ENCODE measurements around the gene RFX6.

Gene RFX6

GRCh38 chr6:116945809-116946208 is 68.8 kb downstream of the RFX6 start:
- Histone ChIP-seq H3K4me3 (ENCODE audit: insufficient read depth, low read length, poor library complexity, severe bottlenecking) (no peak overlapping the region), H3K27me3 (ENCODE audit: low read length) (no peaks in the 10 kb centered on the region), H2AFZ (ENCODE audit: low read depth, low read length, severe bottlenecking) (no peak overlapping the region), H3K79me2 (ENCODE audit: insufficient read depth, low read length) (no peaks in the 10 kb centered on the region), H3K27ac (ENCODE audit: low read depth, low read length) (no peak overlapping the region), H3K4me2 (ENCODE audit: low read depth, low read length, poor library complexity, severe bottlenecking) (no peak overlapping the region), H3K9me2 (replicated peaks; ENCODE audit: insufficient read depth, low read length) (no peaks in the 10 kb centered on the region), H3K9ac (ENCODE audit: low read length) (no peak overlapping the region), H4K20me1 (ENCODE audit: low read depth, low read length) (no peaks in the 10 kb centered on the region), H3K36me3 (ENCODE audit: low read length) (no peaks in the 10 kb centered on the region), H3K9me3 (ENCODE audit: insufficient read depth, low read length) (no peaks in the 10 kb centered on the region), H3F3A (ENCODE audit: insufficient read depth) (no peaks in the 10 kb centered on the region)
- TF ChIP-seq CTCF (IDR thresholded peaks at IDR 0.05; ENCODE audit: insufficient read depth, low read length, poor library complexity, severe bottlenecking), result no peak
- no peak for TF ChIP-seq EZH2phosphoT487 (conservative IDR thresholded peaks at IDR 0.05; ENCODE audit: low read length)

- Histone ChIP-seq H2AFZ (ENCODE audit: low read depth, low read length, severe bottlenecking) (no peak overlapping the region), H3K36me3 (ENCODE audit: low read length) (no peaks in the 10 kb centered on the region), H3K4me2 (ENCODE audit: low read depth, low read length, poor library complexity, severe bottlenecking) (no peak overlapping the region), H3K27ac (ENCODE audit: low read depth, low read length) (no peak overlapping the region), H3F3A (ENCODE audit: insufficient read depth) (no peaks in the 10 kb centered on the region), H3K4me3 (ENCODE audit: insufficient read depth, low read length, poor library complexity, severe bottlenecking) (no peak overlapping the region), H3K27me3 (ENCODE audit: low read length) (no peaks in the 10 kb centered on the region), H4K20me1 (ENCODE audit: low read depth, low read length) (no peaks in the 10 kb centered on the region), H3K9ac (ENCODE audit: low read length) (no peak overlapping the region), H3K9me2 (replicated peaks; ENCODE audit: insufficient read depth, low read length) (no peaks in the 10 kb centered on the region), H3K9me3 (ENCODE audit: insufficient read depth, low read length) (no peaks in the 10 kb centered on the region), H3K79me2 (ENCODE audit: insufficient read depth, low read length) (no peaks in the 10 kb centered on the region)
- TF ChIP-seq EZH2phosphoT487 (conservative IDR thresholded peaks at IDR 0.05; ENCODE audit: low read length), result no peak
- no peak for TF ChIP-seq CTCF (IDR thresholded peaks at IDR 0.05; ENCODE audit: insufficient read depth, low read length, poor library complexity, severe bottlenecking)
These were observed 71.7 kb downstream of the RFX6 start for GRCh38 chr6:116948533-116949304.

- no peaks in the 10 kb centered on the region for H3K36me3 ChIP-seq (ENCODE audit: low read length)
- TF ChIP-seq CTCF (IDR thresholded peaks at IDR 0.05; ENCODE audit: insufficient read depth, low read length, poor library complexity, severe bottlenecking), result no peak
- TF ChIP-seq EZH2phosphoT487 (conservative IDR thresholded peaks at IDR 0.05; ENCODE audit: low read length), result no peak
These were observed 72.9 kb downstream of the RFX6 start for GRCh38 chr6:116949964-116950363.

More at GRCh38 chr6:116949964-116950363, 72.9 kb downstream of the RFX6 start:
- Histone ChIP-seq H3K4me3 (ENCODE audit: insufficient read depth, low read length, poor library complexity, severe bottlenecking) (no peak overlapping the region), H3K27me3 (ENCODE audit: low read length) (no peaks in the 10 kb centered on the region), H3K27ac (ENCODE audit: low read depth, low read length) (no peak overlapping the region), H3K9me3 (ENCODE audit: insufficient read depth, low read length) (no peaks in the 10 kb centered on the region), H3K4me2 (ENCODE audit: low read depth, low read length, poor library complexity, severe bottlenecking) (no peak overlapping the region), H4K20me1 (ENCODE audit: low read depth, low read length) (no peaks in the 10 kb centered on the region), H2AFZ (ENCODE audit: low read depth, low read length, severe bottlenecking) (no peak overlapping the region), H3K9me2 (replicated peaks; ENCODE audit: insufficient read depth, low read length) (no peaks in the 10 kb centered on the region), H3K79me2 (ENCODE audit: insufficient read depth, low read length) (no peaks in the 10 kb centered on the region), H3K9ac (ENCODE audit: low read length) (no peak overlapping the region), H3F3A (ENCODE audit: insufficient read depth) (no peaks in the 10 kb centered on the region)

Measured in SU-DHL-6 (cell line).